K562 (cell line): ENCODE results near the gene SLC22A12. TPM values are rescaled to one million over a fixed set of nuclear protein-coding genes. Genes with fewer than 3 reads are reported as not detected.
A peak's percentile ranks its signal among the peaks of the same experiment; 100 is the strongest.

ENCODE experiments used
- ADNP ChIP-seq: fragments of 200-800 bp; sonication (Bioruptor generic); IDR thresholded peaks from 2 replicates; pipeline ENCODE4 v1.6.1; 2016; ENCODE audit warnings: missing genetic modification characterization, missing compliant biosample characterization
- AFF1 ChIP-seq, 2 experiments: fragments of 450-650 bp; IDR thresholded peaks; 2 replicates each; pipeline ENCODE4 v1.6.1; 2018; ENCODE audit warnings: mild to moderate bottlenecking in 2 of 2, low read depth in 1 of 2; ENCODE audit not compliant: partially characterized antibody in 2 of 2
- BCOR ChIP-seq: fragments of 450-650 bp; IDR thresholded peaks from 2 replicates; pipeline ENCODE4 v1.6.1; 2016
- CCNT2 ChIP-seq: IDR thresholded peaks from 2 replicates; pipeline ENCODE4 v1.6.1; 2011; ENCODE audit warnings: borderline replicate concordance, low read depth, mild to moderate bottlenecking, moderate library complexity, mixed read lengths, low read length; ENCODE audit not compliant: insufficient read length; ENCODE audit errors: extremely low read depth
- CEBPG ChIP-seq, 3 experiments: fragments of 200-800 bp in 1 of 3; sonication (Bioruptor generic) in 1 of 3; sonication (generic) in 1 of 3; formaldehyde crosslinking in 1 of 3; IDR thresholded peaks in 2 of 3; conservative IDR thresholded peaks in 1 of 3; 2 replicates each; pipeline versions ENCODE4 v1.6.1 to v1.8.0; 2016 to 2022; ENCODE audit warnings: missing compliant biosample characterization in 2 of 3, missing genetic modification characterization in 2 of 3, mild to moderate bottlenecking in 1 of 3, missing genetic modification reagents in 1 of 3
- CTCFL ChIP-seq: IDR thresholded peaks from 2 replicates; pipeline ENCODE4 v1.6.1; 2011; ENCODE audit warnings: borderline replicate concordance, low read depth, mild to moderate bottlenecking, moderate library complexity, low read length; ENCODE audit not compliant: insufficient read depth, poor library complexity, severe bottlenecking
- HDAC3 ChIP-seq: fragments of 450-650 bp; IDR thresholded peaks from 2 replicates; pipeline ENCODE4 v1.6.1; 2018; ENCODE audit warnings: borderline replicate concordance, mild to moderate bottlenecking, moderate library complexity; ENCODE audit not compliant: partially characterized antibody
- PRPF4 ChIP-seq: fragments of 200-400 bp; formaldehyde crosslinking; IDR thresholded peaks from one replicate; pipeline ENCODE4 v1.6.1; 2017; ENCODE audit warnings: low read length, low read depth, mild to moderate bottlenecking; ENCODE audit not compliant: insufficient read depth, poor library complexity, severe bottlenecking
- RBM15 ChIP-seq: fragments of 200-400 bp; formaldehyde crosslinking; IDR thresholded peaks from 2 replicates; pipeline ENCODE4 v1.6.1; 2018; ENCODE audit warnings: mild to moderate bottlenecking, low read length, moderate library complexity; ENCODE audit not compliant: insufficient read depth
- RNF2 ChIP-seq: sonication (generic); IDR thresholded peaks from 2 replicates; pipeline ENCODE4 v1.6.1; 2016
- SNRNP70 ChIP-seq: fragments of 200-400 bp; formaldehyde crosslinking; optimal IDR thresholded peaks from 2 replicates; pipeline ENCODE3; 2017; ENCODE audit warnings: low read depth, low read length
- SOX6 ChIP-seq: fragments of 450-650 bp; IDR thresholded peaks from 2 replicates; pipeline ENCODE4 v1.6.1; 2014; ENCODE audit warnings: mild to moderate bottlenecking
- SPI1 ChIP-seq: IDR thresholded peaks from 2 replicates; pipeline ENCODE4 v1.6.1; 2011; ENCODE audit warnings: low read depth, low read length, control low read depth, borderline replicate concordance
- TFAP4 ChIP-seq: sonication (generic); formaldehyde crosslinking; IDR thresholded peaks from 2 replicates; pipeline ENCODE4 v1.8.0; 2022; ENCODE audit warnings: missing genetic modification reagents, mild to moderate bottlenecking, moderate library complexity, borderline replicate concordance
- ZNF175 ChIP-seq: fragments of 200-800 bp; sonication (Bioruptor generic); IDR thresholded peaks from 2 replicates; pipeline ENCODE4 v1.6.1; 2016; ENCODE audit warnings: low read depth, mild to moderate bottlenecking, missing genetic modification characterization, missing compliant biosample characterization
- ZNF668 ChIP-seq: fragments of 250-450 bp; sonication (Bioruptor Pico); IDR thresholded peaks from 2 replicates; pipeline ENCODE4 v1.8.0; 2022; ENCODE audit warnings: mild to moderate bottlenecking, inconsistent platforms
- polyA plus RNA-seq, 8 experiments: library from polyadenylated mRNA; depleted of rRNA in 4 of 8; stranded (reverse) in 5 of 8; unstranded in 3 of 8; fragments of >200 nt; fragmentation: Nextera tagmentation in 2 of 8; fragmentation: Illumina TruSeq in 1 of 8; extraction: Ambion mirVana in 2 of 8; extraction: Trizol in 1 of 8; gene quantifications; 2 replicates each; pipeline versions ENCODE4 v1.2.1 to v1.2.3, GENCODE V29; 2011 to 2014; ENCODE audit warnings: inconsistent platforms in 1 of 8, missing spikeins in 1 of 8
- total RNA-seq, 7 experiments: library from RNA; depleted of rRNA in 6 of 7; stranded (reverse); fragments of >200 nt in 6 of 7; fragmentation: Illumina TruSeq in 2 of 7; extraction: Trizol in 2 of 7; gene quantifications; 2 replicates each; pipeline versions ENCODE4 v1.2.1 to v1.2.3, GENCODE V29; 2011 to 2021; ENCODE audit warnings: low replicate concordance in 1 of 7
- TF ChIP-seq, protein P1 (sequence below): sonication (generic); formaldehyde crosslinking; IDR thresholded peaks from 2 replicates; pipeline ENCODE4 v1.8.0; 2022; ENCODE audit warnings: mild to moderate bottlenecking, missing genetic modification reagents

Gene SLC22A12
- total and polyA plus RNA-seq, 9 of the 15 experiments (the other 6 are each of a cell fraction or from before 2014, with no cell fraction given) = not detected

DNA sequence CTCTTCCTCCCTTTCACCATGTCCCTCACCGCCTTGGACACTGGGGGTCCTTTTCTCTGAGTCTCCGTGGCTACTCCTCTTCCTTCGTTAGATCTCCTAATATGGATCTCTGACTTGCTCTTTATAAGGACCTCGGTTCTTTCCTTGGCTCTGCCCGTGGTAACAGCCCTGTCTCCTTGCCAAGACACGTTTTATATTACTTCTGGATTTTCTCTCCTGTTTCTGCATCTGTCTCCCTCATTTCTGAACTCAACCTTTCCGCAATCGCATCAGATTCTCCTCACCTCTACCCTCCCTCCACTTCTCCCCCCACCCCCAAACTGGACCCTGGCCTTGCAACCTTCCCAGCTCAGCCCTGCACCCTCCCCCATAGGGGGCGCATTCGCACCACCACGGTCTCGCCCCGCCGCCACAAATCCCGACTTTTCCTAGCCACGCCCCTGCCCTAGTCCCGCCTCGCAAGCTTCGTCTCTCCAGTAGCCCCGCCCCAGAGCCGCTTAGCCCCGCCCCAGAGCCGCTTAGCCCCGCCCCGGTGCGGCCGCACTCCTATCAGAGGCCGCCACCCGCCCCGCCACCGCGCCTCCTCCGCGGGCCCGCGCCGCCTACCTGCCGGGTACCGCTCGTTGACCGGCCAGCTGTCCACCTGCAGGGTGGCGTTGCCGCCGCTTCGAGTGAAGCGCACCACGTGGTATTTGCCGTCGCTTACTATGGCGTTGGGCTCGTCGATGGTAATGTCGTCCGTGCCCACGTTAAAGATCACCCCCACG lies 39.0 kb downstream of the SLC22A12 start (continued):
- TF ChIP-seq AFF1 (IDR thresholded peaks at IDR 0.05; ENCODE audit: low read depth in 1 of 2, partially characterized antibody in 2 of 2) = peak in 1 of 2 experiments; percentile 34
- TF ChIP-seq CEBPG (CRISPR knock-in tag; IDR thresholded peaks at IDR 0.05) = no peak
- TF ChIP-seq CEBPG (tag; conservative IDR thresholded peaks at IDR 0.05 in 1 of 2, IDR thresholded peaks at IDR 0.05 in 1 of 2) = no peak
- TF ChIP-seq SPI1 = no peak
- TF ChIP-seq ZNF175 (CRISPR knock-in tag) = no peak
- TF ChIP-seq, protein P1, sequence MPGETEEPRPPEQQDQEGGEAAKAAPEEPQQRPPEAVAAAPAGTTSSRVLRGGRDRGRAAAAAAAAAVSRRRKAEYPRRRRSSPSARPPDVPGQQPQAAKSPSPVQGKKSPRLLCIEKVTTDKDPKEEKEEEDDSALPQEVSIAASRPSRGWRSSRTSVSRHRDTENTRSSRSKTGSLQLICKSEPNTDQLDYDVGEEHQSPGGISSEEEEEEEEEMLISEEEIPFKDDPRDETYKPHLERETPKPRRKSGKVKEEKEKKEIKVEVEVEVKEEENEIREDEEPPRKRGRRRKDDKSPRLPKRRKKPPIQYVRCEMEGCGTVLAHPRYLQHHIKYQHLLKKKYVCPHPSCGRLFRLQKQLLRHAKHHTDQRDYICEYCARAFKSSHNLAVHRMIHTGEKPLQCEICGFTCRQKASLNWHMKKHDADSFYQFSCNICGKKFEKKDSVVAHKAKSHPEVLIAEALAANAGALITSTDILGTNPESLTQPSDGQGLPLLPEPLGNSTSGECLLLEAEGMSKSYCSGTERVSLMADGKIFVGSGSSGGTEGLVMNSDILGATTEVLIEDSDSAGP (CRISPR knock-in tag) = no peak
- TF ChIP-seq RNF2 = peak; percentile 47; the same call in 1 of the 2 replicates
- peak; percentile 93 for TF ChIP-seq CTCFL
- TF ChIP-seq BCOR = no peak
- TF ChIP-seq CCNT2 = no peak
- TF ChIP-seq ADNP (tag) = no peak
- no peak for TF ChIP-seq PRPF4
- no peak for TF ChIP-seq SOX6
- TF ChIP-seq TFAP4 (CRISPR knock-in tag) = peak; percentile 90
- TF ChIP-seq RBM15 = no peak
- no peak for TF ChIP-seq ZNF668 (CRISPR knock-in tag)
- no peak for TF ChIP-seq HDAC3
- TF ChIP-seq SNRNP70 = no peak
